HL-60 (cell line): ENCODE measurements around the gene LBX2.

Source experiments
- TF ChIP-seq, protein P1 (sequence below): IDR thresholded peaks from one replicate; pipeline ENCODE4 v1.5.1; 2011; ENCODE audit warnings: low read length, control low read depth, inconsistent platforms; ENCODE audit not compliant: insufficient read depth
- TF ChIP-seq, protein P2 (sequence below): IDR thresholded peaks from 2 replicates; pipeline ENCODE4 v1.6.1; 2012; ENCODE audit warnings: low read depth; ENCODE audit not compliant: insufficient replicate concordance

DNA sequence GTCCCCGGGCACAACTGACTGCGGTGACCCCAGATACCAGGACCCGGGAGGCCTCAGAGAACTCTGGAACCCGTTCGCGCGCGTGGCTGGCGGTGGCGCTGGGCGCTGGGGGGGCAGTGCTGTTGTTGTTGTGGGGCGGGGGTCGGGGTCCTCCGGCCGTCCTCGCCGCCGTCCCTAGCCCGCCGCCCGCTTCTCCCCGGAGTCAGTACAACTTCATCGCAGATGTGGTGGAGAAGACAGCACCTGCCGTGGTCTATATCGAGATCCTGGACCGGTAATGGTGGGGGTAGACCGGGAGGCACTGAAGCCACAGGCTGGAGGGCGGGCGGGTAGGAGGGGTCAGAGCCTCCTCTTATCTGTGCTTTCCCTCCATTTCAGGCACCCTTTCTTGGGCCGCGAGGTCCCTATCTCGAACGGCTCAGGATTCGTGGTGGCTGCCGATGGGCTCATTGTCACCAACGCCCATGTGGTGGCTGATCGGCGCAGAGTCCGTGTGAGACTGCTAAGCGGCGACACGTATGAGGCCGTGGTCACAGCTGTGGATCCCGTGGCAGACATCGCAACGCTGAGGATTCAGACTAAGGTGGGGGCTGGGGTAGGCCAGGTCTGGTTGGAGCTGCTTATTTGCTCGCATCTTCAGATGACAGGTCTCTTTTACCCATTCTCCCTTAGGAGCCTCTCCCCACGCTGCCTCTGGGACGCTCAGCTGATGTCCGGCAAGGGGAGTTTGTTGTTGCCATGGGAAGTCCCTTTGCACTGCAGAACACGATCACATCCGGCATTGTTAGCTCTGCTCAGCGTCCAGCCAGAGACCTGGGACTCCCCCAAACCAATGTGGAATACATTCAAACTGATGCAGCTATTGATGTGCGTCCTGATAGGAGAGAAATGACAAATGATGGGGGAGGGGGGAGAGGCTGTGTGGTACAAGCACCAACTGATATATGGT is 31.1 kb upstream of the LBX2 start:
- TF ChIP-seq, protein P1, sequence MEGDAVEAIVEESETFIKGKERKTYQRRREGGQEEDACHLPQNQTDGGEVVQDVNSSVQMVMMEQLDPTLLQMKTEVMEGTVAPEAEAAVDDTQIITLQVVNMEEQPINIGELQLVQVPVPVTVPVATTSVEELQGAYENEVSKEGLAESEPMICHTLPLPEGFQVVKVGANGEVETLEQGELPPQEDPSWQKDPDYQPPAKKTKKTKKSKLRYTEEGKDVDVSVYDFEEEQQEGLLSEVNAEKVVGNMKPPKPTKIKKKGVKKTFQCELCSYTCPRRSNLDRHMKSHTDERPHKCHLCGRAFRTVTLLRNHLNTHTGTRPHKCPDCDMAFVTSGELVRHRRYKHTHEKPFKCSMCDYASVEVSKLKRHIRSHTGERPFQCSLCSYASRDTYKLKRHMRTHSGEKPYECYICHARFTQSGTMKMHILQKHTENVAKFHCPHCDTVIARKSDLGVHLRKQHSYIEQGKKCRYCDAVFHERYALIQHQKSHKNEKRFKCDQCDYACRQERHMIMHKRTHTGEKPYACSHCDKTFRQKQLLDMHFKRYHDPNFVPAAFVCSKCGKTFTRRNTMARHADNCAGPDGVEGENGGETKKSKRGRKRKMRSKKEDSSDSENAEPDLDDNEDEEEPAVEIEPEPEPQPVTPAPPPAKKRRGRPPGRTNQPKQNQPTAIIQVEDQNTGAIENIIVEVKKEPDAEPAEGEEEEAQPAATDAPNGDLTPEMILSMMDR, result no peak
- TF ChIP-seq, protein P2, sequence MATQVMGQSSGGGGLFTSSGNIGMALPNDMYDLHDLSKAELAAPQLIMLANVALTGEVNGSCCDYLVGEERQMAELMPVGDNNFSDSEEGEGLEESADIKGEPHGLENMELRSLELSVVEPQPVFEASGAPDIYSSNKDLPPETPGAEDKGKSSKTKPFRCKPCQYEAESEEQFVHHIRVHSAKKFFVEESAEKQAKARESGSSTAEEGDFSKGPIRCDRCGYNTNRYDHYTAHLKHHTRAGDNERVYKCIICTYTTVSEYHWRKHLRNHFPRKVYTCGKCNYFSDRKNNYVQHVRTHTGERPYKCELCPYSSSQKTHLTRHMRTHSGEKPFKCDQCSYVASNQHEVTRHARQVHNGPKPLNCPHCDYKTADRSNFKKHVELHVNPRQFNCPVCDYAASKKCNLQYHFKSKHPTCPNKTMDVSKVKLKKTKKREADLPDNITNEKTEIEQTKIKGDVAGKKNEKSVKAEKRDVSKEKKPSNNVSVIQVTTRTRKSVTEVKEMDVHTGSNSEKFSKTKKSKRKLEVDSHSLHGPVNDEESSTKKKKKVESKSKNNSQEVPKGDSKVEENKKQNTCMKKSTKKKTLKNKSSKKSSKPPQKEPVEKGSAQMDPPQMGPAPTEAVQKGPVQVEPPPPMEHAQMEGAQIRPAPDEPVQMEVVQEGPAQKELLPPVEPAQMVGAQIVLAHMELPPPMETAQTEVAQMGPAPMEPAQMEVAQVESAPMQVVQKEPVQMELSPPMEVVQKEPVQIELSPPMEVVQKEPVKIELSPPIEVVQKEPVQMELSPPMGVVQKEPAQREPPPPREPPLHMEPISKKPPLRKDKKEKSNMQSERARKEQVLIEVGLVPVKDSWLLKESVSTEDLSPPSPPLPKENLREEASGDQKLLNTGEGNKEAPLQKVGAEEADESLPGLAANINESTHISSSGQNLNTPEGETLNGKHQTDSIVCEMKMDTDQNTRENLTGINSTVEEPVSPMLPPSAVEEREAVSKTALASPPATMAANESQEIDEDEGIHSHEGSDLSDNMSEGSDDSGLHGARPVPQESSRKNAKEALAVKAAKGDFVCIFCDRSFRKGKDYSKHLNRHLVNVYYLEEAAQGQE, result no peak
